Neuronal stem cell (in vitro differentiated cells): Measurements from ENCODE around the gene PIN1.

Source experiments
- DNase-seq: peaks from one replicate; pipeline ENCODE4 v3.0.0-alpha.2; 2013; ENCODE audit warnings: low spot score
- H2AFZ ChIP-seq: one replicate; pipeline ENCODE4 v1.6.1; 2013; ENCODE audit warnings: mild to moderate bottlenecking, low read length, inconsistent platforms
- H2AK5ac ChIP-seq: 2 replicates; pipeline ENCODE4 v1.6.1; 2013; ENCODE audit warnings: low read depth, mild to moderate bottlenecking, inconsistent platforms, low read length, moderate library complexity, mixed read lengths
- H2BK120ac ChIP-seq: 2 replicates; pipeline ENCODE4 v1.6.1; 2013; ENCODE audit warnings: low read depth, mild to moderate bottlenecking, inconsistent platforms, low read length, moderate library complexity, mixed read lengths
- H2BK12ac ChIP-seq: one replicate; pipeline ENCODE4 v1.6.1; 2013; ENCODE audit warnings: low read length, inconsistent platforms
- H2BK15ac ChIP-seq: 2 replicates; pipeline ENCODE4 v1.6.1; 2013; ENCODE audit warnings: mild to moderate bottlenecking, low read length, inconsistent platforms, mixed read lengths
- H2BK5ac ChIP-seq: one replicate; pipeline ENCODE4 v1.6.1; 2013; ENCODE audit warnings: inconsistent platforms, mild to moderate bottlenecking, low read length, moderate library complexity
- H3K14ac ChIP-seq: one replicate; pipeline ENCODE4 v1.6.1; 2013; ENCODE audit warnings: low read length, inconsistent platforms
- H3K18ac ChIP-seq: 2 replicates; pipeline ENCODE4 v1.6.1; 2013; ENCODE audit warnings: low read length, inconsistent platforms
- H3K23ac ChIP-seq: 2 replicates; pipeline ENCODE4 v1.6.1; 2013; ENCODE audit warnings: low read depth, mild to moderate bottlenecking, mixed read lengths, low read length, inconsistent platforms; ENCODE audit not compliant: poor library complexity
- H3K27ac ChIP-seq: replicated peaks from 3 replicates; pipeline ENCODE4 v1.5.1; 2013; ENCODE audit warnings: low read length, inconsistent platforms
- H3K27me3 ChIP-seq, 3 experiments: 2 replicates each; pipeline ENCODE4 v1.6.1; 2013; ENCODE audit warnings: low read length in 3 of 3, mild to moderate bottlenecking in 2 of 3, inconsistent platforms in 1 of 3, low read depth in 1 of 3, mixed read lengths in 1 of 3, moderate library complexity in 1 of 3; ENCODE audit not compliant: control insufficient read depth in 3 of 3, insufficient read depth in 3 of 3
- H3K36me3 ChIP-seq, 2 donors: replicated peaks in 1 of 2; 2 replicates each; pipeline ENCODE4 v1.6.1; 2013; ENCODE audit warnings: low read length in 2 of 2; ENCODE audit not compliant: control insufficient read depth in 2 of 2, insufficient read depth in 2 of 2
- H3K4ac ChIP-seq: 2 replicates; pipeline ENCODE4 v1.6.1; 2013; ENCODE audit warnings: inconsistent platforms, mild to moderate bottlenecking, low read length, moderate library complexity
- H3K4me1 ChIP-seq, 2 donors: 1 replicate in 1 of 2; 2 replicates in 1 of 2; pipeline ENCODE4 v1.6.1; 2013; ENCODE audit warnings: low read length in 2 of 2, low read depth in 1 of 2; ENCODE audit not compliant: control insufficient read depth in 2 of 2, insufficient read depth in 1 of 2
- H3K4me2 ChIP-seq: one replicate; pipeline ENCODE4 v1.6.1; 2013; ENCODE audit warnings: mild to moderate bottlenecking, low read length, inconsistent platforms; ENCODE audit not compliant: insufficient read depth, poor library complexity, severe bottlenecking
- H3K4me3 ChIP-seq, 2 donors: 2 replicates each; pipeline ENCODE4 v1.5.1; 2013; ENCODE audit warnings: low read length in 2 of 2, mild to moderate bottlenecking in 2 of 2, inconsistent platforms in 1 of 2, moderate library complexity in 1 of 2
- H3K79me1 ChIP-seq: one replicate; pipeline ENCODE4 v1.6.1; 2013; ENCODE audit warnings: low read depth, mild to moderate bottlenecking, inconsistent platforms, low read length, moderate library complexity
- H3K9ac ChIP-seq: one replicate; pipeline ENCODE4 v1.6.1; 2013; ENCODE audit warnings: mild to moderate bottlenecking, low read depth, low read length, inconsistent platforms; ENCODE audit not compliant: poor library complexity
- H3K9me3 ChIP-seq, 2 donors: replicated peaks in 1 of 2; 2 replicates each; pipeline versions ENCODE3 to v1.6.1; 2013; ENCODE audit warnings: low read length in 2 of 2, mild to moderate bottlenecking in 2 of 2, inconsistent platforms in 1 of 2, low read depth in 1 of 2, mixed read lengths in 1 of 2, moderate library complexity in 1 of 2; ENCODE audit not compliant: control insufficient read depth in 2 of 2, insufficient read depth in 1 of 2
- H4K8ac ChIP-seq: one replicate; pipeline ENCODE4 v1.6.1; 2013; ENCODE audit warnings: low read depth, mild to moderate bottlenecking, inconsistent platforms, low read length, moderate library complexity
- H4K91ac ChIP-seq: one replicate; pipeline ENCODE4 v1.6.1; 2013; ENCODE audit warnings: low read length, low read depth, mild to moderate bottlenecking, inconsistent platforms; ENCODE audit not compliant: poor library complexity
- WGBS, 2 donors: extraction: QIAGEN DNeasy Blood & Tissue Kit; methylation state at CpG; one replicate each; pipeline ENCODE4 v1.1.7; 2013; ENCODE audit warnings: missing lambda C conversion rate in 2 of 2, mixed read lengths in 1 of 2; ENCODE audit not compliant: insufficient read length in 2 of 2, insufficient replicate concordance in 1 of 2; ENCODE audit errors: extremely low coverage in 2 of 2; 5-methylcytosine and 5-hydroxymethylcytosine counted together

PIN1 gene

DNA sequence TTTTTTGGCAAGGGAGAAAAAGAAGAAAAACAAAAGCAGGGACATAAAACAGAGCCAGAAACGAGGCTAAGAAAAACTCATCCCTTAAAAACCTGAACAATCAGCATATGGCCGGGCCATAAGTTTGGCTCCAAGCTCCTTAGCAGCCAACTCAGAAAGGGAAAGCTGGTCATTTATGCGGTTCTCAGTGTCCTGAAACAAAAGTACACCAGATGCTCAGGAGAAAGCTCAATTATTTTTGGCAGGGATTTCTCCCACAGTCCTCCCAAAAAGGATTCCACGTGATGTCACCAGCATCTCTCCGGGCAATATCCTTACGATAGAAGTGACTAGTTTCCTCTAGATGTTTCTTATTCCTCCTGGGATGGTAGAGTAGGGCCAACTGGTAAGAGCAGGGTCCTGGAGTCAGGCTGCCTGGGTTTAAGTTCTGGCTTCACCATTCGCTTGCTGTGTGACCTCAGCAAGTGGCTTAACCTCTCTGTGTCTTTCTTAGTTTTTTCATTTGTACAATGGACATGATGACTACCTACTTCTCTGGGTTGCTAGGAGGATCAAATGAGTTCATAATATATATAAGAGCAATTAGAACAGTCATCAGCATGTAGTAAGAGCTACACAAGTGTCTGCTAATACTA, 34.0 kb downstream of the PIN1 start:
- H3K4me1 ChIP-seq = no peaks in the 10 kb centered on the region
- no peak overlapping the region for H3K4me2 ChIP-seq
- no peak overlapping the region for H2BK12ac ChIP-seq
- no peak overlapping the region for H3K4ac ChIP-seq
- H3K79me1 ChIP-seq = no peaks in the 10 kb centered on the region
- H2BK15ac ChIP-seq = no peak overlapping the region
- H3K27me3 ChIP-seq = no peaks in the 10 kb centered on the region
- H3K4me3 ChIP-seq = no peak overlapping the region
- no peaks in the 10 kb centered on the region for H3K36me3 ChIP-seq
- H3K27ac ChIP-seq = no peak overlapping the region
- no peak overlapping the region for H2AK5ac ChIP-seq
- H3K9me3 ChIP-seq = no peaks in the 10 kb centered on the region
- no peak for DNase-seq
- H2AFZ ChIP-seq = no peak overlapping the region
- H3K14ac ChIP-seq = no peak overlapping the region
- H3K18ac ChIP-seq = no peak overlapping the region
- no CpG with 5 or more reads among the region's 7 CpGs for WGBS, 2 donors
- no peak overlapping the region for H4K8ac ChIP-seq
- no peak overlapping the region for H4K91ac ChIP-seq
- no peak overlapping the region for H3K23ac ChIP-seq
- H3K9ac ChIP-seq = no peak overlapping the region
- H2BK5ac ChIP-seq = no peak overlapping the region
- no peak overlapping the region for H2BK120ac ChIP-seq

DNA sequence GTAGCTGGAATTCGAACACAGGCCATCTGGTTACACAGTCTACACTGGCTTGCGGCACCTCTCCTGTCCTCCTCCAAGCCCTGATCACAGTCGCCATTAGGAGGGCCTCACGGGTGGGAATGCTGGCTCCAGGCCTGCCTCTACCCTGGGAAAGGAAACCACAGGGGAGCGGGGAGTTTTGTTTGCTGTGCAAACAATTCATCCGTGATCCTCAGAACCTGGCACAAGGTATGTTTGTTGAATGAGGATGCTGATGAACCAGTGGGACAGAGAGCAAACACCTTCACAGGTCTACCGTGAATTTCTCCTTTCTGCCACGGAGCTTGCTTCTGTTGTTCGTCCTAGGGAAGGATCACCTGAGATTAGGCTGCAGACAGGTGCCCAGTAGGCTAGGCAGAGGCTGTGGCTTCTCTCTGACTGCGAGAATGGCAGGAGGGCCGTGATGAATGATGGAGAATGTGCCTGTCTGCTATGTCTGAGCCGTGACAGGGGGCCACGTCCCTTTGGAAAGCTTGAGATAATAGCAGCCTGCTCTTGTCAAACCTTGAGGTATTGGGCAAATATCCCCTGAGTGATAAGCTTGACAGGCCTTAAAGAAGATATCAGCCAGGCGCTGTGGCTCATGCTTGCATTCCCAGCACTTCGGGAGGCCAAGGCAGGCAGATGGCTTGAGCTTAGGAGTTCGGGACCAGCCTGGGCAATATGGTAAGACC, 36.7 kb downstream of the PIN1 start:
- no peak overlapping the region for H3K27ac ChIP-seq
- no peaks in the 10 kb centered on the region for H3K27me3 ChIP-seq
- no peak overlapping the region for H2BK5ac ChIP-seq
- no peaks in the 10 kb centered on the region for H3K79me1 ChIP-seq
- no peak overlapping the region for H3K4me2 ChIP-seq
- no peak overlapping the region for H4K91ac ChIP-seq
- H3K23ac ChIP-seq = no peak overlapping the region
- no peak overlapping the region for H3K18ac ChIP-seq
- no peak for DNase-seq
- H3K4me3 ChIP-seq = peak overlapping the region in 1 of 2 donors; percentile 30
- no peak overlapping the region for H2BK120ac ChIP-seq
- no peak overlapping the region for H2BK15ac ChIP-seq
- WGBS, 2 donors = no CpG with 5 or more reads among the region's 16 CpGs
- no peak overlapping the region for H4K8ac ChIP-seq
- H3K4ac ChIP-seq = no peak overlapping the region
- H2AFZ ChIP-seq = no peak overlapping the region
- H3K9ac ChIP-seq = no peak overlapping the region
- H3K9me3 ChIP-seq = no peaks in the 10 kb centered on the region
- H3K36me3 ChIP-seq = no peaks in the 10 kb centered on the region
- peaks cover 5 to 7% of the 10 kb centered on the region in 2 donors for H3K4me1 ChIP-seq
- no peak overlapping the region for H2BK12ac ChIP-seq
- no peak overlapping the region for H2AK5ac ChIP-seq
- no peak overlapping the region for H3K14ac ChIP-seq

DNA sequence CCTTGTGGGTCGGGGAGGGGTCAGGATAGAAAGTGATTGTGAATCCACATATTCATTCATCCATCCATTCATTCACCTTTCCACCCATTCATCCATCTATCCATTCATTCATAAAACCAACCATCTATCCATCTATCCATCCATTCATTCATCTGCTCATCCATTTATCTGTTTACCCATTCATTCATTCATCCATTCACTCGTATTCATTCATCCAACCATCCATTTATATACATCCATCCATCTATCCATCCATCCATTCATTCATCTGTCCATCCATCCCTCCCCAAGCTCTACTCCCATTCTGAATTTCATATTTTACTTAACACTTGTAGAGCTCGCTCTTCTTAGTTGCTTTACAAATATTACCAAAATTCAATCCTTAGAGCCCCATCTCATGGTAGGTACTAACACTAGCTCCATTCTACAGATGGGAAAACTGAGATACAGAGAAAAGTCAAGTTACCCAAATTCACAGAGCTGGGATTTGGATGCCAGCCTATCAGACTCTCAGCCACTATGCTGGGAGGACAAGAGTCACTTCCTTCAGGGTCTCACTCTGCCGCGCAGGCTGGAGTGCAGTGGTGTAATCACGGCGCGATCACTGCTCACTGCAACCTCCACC, 37.6 kb downstream of the PIN1 start:
- Histone ChIP-seq H2AK5ac (no peak overlapping the region), H3K4ac (no peak overlapping the region), H3K23ac (no peak overlapping the region), H2BK5ac (no peak overlapping the region), H2BK120ac (no peak overlapping the region), H3K14ac (no peak overlapping the region), H4K8ac (no peak overlapping the region), H2BK12ac (no peak overlapping the region), H3K18ac (no peak overlapping the region), H4K91ac (no peak overlapping the region), H3K36me3 (no peaks in the 10 kb centered on the region), H3K9me3 (no peaks in the 10 kb centered on the region), H3K9ac (no peak overlapping the region), H3K27ac (no peak overlapping the region), H3K4me3 (no peak overlapping the region), H3K27me3 (no peaks in the 10 kb centered on the region), H3K4me1 (peaks cover 5 to 7% of the 10 kb centered on the region in 2 donors), H3K79me1 (no peaks in the 10 kb centered on the region), H3K4me2 (no peak overlapping the region), H2AFZ (no peak overlapping the region), H2BK15ac (no peak overlapping the region)
- no peak for DNase-seq
- WGBS, 2 donors = 100% methylated on average over 1 of the region's 8 CpGs

DNA sequence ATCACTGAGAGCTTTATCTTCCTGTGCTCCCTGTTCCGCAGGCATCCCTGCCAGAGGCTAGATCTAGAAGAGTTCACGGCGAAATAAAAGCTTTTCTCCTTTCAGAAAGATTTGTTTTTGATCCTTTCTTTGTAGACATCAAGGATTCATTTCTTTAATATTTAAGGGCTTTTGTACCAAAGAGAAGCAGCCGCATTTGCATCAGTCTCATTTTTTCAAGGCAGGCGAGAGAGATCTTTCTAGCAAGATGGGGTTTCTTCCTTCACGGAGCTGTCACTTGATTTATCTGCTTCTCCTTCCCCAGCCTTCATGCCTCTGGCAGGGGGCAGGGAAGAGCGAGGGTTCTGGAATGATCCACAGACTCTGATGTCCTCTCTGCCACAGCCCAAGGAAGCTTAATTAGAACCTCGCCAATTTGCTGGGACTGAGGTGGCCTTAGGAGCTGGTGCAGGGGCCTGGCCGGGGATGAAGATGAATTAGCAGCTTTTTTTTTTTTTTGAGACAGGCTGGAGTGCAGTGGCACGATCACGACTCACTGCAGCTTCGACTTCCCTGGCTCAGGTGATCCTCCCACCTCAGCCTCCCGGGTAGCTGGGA, 40.0 kb downstream of the PIN1 start:
- Histone ChIP-seq H3K9ac (no peak overlapping the region), H3K4me3 (no peak overlapping the region), H4K91ac (no peak overlapping the region), H3K18ac (no peak overlapping the region), H2BK12ac (no peak overlapping the region), H2AFZ (no peak overlapping the region), H3K36me3 (no peaks in the 10 kb centered on the region), H3K27ac (no peak overlapping the region), H2AK5ac (no peak overlapping the region), H3K4me2 (no peak overlapping the region), H3K79me1 (no peaks in the 10 kb centered on the region), H3K4me1 (peaks cover 5 to 7% of the 10 kb centered on the region in 2 donors), H3K9me3 (no peaks in the 10 kb centered on the region), H4K8ac (no peak overlapping the region), H3K27me3 (no peaks in the 10 kb centered on the region), H3K23ac (no peak overlapping the region), H2BK15ac (no peak overlapping the region), H2BK120ac (no peak overlapping the region), H2BK5ac (no peak overlapping the region), H3K4ac (no peak overlapping the region), H3K14ac (no peak overlapping the region)
- no peak for DNase-seq
- no CpG with 5 or more reads among the region's 13 CpGs for WGBS, 2 donors
